ENCODE measurements around the gene KRT36. TPM values are rescaled to one million over a fixed set of nuclear protein-coding genes. Genes with fewer than 3 reads are reported as not detected.

The KRT36 gene
- polyA plus RNA-seq, 6 donors from 2014 or later = not detected

DNA sequence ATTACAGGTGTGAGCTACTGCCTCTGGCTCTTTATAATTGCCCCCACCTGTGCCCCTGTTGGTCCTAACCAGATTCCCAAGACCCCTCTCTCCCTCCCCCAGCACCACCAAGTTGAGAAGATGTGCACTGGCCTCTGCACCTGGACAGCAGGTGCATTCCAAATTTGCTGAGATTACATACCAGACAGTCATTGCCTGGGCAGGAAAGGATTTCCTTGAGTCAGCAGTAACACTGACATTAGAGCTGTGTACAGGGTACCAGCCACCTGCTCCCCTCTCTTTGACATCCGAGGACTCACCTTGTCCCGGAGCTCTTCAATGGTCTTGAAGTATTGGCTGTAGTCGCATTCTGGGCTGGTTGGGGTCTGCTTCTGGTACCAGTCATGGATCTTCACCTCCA lies 28.3 kb upstream of the KRT36 start:
- Mint-ChIP-seq H3K4me3 (no peak overlapping the region), H3K4me1 (no peaks in the 10 kb centered on the region), H3K36me3 (no peaks in the 10 kb centered on the region), H3K9me3 (no peaks in the 10 kb centered on the region), H3K27me3 (peaks cover 8 to 49% (median 35%) of the 10 kb centered on the region in 3 donors), H3K27ac (no peak overlapping the region)
- DNase-seq (no peak), ATAC-seq (ENCODE audit: low read depth in 2 of 2) (no peak)

DNA sequence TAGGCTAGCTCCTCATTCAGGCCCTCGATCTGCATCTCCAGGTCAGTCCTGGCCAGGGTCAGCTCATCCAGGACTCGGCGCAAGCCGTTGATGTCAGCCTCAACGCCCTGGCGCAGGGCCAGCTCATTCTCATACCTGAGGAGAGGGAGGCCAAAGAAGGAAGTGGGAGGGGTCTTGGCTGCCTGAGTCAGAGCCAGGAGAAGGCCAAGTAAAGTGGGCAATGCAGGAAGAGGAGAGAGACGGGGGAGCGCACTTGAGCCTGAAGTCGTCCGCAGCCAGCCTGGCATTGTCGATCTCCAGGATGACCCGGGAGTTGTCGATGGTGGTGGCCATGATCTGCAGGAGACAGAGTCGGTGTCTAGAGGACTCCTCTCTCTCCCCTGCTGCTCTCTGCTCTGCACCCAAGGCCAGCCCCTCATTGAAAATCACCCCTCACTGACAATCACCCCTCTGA lies 27.1 kb upstream of the KRT36 start:
- no peak overlapping the region for H3K4me3 Mint-ChIP-seq
- H3K27ac Mint-ChIP-seq = peak overlapping the region in 2 of 6 donors; percentile 56 to 93
- no peaks in the 10 kb centered on the region for H3K4me1 Mint-ChIP-seq
- H3K36me3 Mint-ChIP-seq = no peaks in the 10 kb centered on the region
- no peak for DNase-seq
- no peaks in the 10 kb centered on the region for H3K9me3 Mint-ChIP-seq
- H3K27me3 Mint-ChIP-seq = peaks cover 6 to 50% (median 43%) of the 10 kb centered on the region in 3 donors
- no peak for ATAC-seq (ENCODE audit: low read depth in 2 of 2)

DNA sequence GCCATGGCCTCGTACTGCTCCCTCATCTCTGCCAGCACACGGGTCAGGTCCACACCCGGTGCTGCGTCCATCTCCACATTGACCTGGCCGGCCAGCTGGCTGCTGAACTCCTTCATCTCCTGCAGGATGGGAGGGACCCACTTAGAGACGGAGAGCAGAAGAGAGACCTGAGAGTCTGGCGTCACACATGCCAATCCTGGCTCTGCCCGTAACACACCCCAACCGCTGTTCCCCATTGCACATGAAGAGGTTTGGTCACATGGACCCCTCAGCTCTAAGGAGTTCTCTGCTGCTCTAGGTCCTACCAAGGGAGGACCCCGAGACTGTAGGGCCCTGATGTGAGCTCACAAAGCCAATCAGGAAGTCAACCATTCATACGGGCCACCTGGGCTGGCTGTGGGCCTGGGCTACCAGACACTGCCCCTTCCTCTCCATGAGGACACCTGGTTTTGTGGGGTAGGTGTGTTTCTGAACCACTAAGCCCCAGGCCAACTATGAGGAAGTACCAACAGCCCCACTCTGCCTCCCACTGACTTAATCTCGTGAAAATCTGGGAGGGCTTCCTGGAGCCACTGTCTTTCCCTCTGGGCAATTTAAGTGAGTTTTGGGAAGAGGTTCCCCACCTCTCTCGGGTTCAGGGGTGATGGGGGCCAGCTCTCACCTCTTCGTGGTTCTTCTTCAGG lies 26.6 kb upstream of the KRT36 start:
- Mint-ChIP-seq H3K4me1 (no peaks in the 10 kb centered on the region), H3K36me3 (no peaks in the 10 kb centered on the region), H3K4me3 (peak overlapping the region in 1 of 8 donors; percentile 74), H3K27ac (no peak overlapping the region), H3K9me3 (no peaks in the 10 kb centered on the region), H3K27me3 (peaks cover 6 to 44% (median 43%) of the 10 kb centered on the region in 3 donors)
- DNase-seq = no peak
- ATAC-seq (ENCODE audit: low read depth in 2 of 2) = no peak

DNA sequence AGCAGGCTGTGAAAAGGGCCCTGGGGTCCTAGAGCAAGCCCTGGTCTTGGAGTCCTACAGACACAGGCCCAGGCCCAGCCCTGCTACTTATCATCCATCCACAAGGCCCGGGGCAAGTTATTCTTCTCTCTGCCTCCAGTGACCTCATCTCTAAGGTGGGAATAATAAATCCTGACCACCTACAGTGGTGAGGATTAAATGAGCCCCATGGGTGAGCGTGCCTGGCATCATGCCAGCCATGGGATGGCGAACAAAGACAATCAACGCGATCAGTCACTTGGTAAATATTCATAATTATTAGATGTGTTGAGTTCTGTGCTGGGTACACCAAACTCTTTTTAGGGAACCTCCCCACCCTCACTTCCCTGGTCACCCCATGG lies 23.4 kb upstream of the KRT36 start:
- H3K4me3 Mint-ChIP-seq = no peak overlapping the region
- no peak for ATAC-seq (ENCODE audit: low read depth in 2 of 2)

DNA sequence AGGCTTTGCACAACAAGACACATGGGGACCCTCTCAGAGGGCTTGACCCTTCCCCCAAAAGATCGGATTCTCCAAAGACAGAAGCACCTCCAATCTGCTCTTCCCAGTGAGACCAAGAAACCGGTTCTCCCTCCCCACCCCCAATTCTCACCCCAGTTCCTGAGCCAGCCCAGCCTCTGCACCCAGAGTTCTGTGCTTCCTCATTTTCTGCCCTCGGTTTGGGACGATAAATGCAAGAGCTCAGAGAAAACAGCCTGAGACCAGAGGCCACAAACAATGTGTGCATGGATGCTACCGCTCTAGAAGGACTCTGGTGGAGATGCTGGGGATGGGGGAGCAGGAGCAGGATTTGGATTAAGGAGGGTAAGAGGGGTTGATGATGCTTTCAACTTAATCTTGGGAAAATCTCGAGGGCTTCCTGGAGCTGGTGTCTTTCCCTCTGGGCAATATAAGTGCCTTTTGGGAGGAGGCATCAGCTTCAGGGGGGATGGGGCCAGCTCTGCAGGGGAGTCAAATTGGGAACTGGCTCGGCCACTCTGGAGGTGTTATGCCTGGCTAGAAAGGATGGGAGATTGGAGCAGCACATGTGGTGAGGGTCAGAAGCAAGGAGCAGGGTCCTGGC lies 22.9 kb upstream of the KRT36 start:
- H3K4me3 Mint-ChIP-seq = no peak overlapping the region
- H3K36me3 Mint-ChIP-seq = no peaks in the 10 kb centered on the region
- no peaks in the 10 kb centered on the region for H3K4me1 Mint-ChIP-seq
- peaks cover 6 to 38% (median 35%) of the 10 kb centered on the region in 3 donors for H3K27me3 Mint-ChIP-seq
- peak overlapping the region in 2 of 6 donors; percentile 33 to 71 for H3K27ac Mint-ChIP-seq
- no peak for ATAC-seq (ENCODE audit: low read depth in 2 of 2)
- DNase-seq = no peak
- no peaks in the 10 kb centered on the region for H3K9me3 Mint-ChIP-seq

More for the DNA sequence above, 23.4 kb upstream of the KRT36 start:
- H3K27ac Mint-ChIP-seq = no peak overlapping the region
- DNase-seq = no peak
- peaks cover 6 to 35% (median 34%) of the 10 kb centered on the region in 3 donors for H3K27me3 Mint-ChIP-seq
- no peaks in the 10 kb centered on the region for H3K4me1 Mint-ChIP-seq
- no peaks in the 10 kb centered on the region for H3K36me3 Mint-ChIP-seq
- H3K9me3 Mint-ChIP-seq = no peaks in the 10 kb centered on the region

- H3K27me3 Mint-ChIP-seq = peaks cover 6 to 32% (median 28%) of the 10 kb centered on the region in 3 donors
- H3K36me3 Mint-ChIP-seq = no peaks in the 10 kb centered on the region
- no peak overlapping the region for H3K4me3 Mint-ChIP-seq
- ATAC-seq (ENCODE audit: low read depth in 2 of 2) = no peak
- H3K4me1 Mint-ChIP-seq = no peaks in the 10 kb centered on the region
- no peaks in the 10 kb centered on the region for H3K9me3 Mint-ChIP-seq
- no peak overlapping the region for H3K27ac Mint-ChIP-seq
- DNase-seq = no peak
Measured at GRCh38 chr17:41511716-41512115, 22.0 kb upstream of the KRT36 start.

DNA sequence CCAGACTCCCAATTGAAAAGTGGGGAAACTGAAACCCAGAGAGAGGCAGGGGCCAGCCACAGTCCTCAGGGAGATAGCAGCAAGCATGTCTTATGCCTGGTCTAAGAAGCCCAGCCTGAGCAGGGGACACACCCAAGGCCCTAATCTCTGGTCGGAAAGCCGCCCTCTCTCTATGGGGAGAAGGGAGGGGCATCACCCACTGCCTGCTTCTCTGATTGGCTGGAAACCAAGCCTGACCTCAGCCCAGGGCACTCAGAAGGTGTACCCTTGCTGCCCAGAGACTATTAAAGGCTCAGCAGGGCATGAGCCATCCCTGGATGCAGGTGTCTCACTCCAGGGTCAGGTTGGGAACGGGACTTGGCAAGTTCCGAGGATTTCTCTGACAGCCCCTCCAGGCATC lies 21.4 kb upstream of the KRT36 start:
- Mint-ChIP-seq H3K27me3 (peaks cover 6 to 32% (median 22%) of the 10 kb centered on the region in 3 donors), H3K27ac (no peak overlapping the region), H3K4me1 (peaks cover 0 to 5% (median under 1%) of the 10 kb centered on the region in 3 donors), H3K9me3 (no peaks in the 10 kb centered on the region), H3K4me3 (no peak overlapping the region), H3K36me3 (no peaks in the 10 kb centered on the region)
- DNase-seq (no peak), ATAC-seq (ENCODE audit: low read depth in 2 of 2) (no peak)

- Mint-ChIP-seq H3K36me3 (no peaks in the 10 kb centered on the region), H3K4me1 (peaks cover 0 to 7% (median 3%) of the 10 kb centered on the region in 3 donors), H3K27ac (no peak overlapping the region), H3K4me3 (no peak overlapping the region), H3K9me3 (no peaks in the 10 kb centered on the region), H3K27me3 (peaks cover 5 to 31% (median 18%) of the 10 kb centered on the region in 3 donors)
- DNase-seq (no peak), ATAC-seq (ENCODE audit: low read depth in 2 of 2) (no peak)
Measured at GRCh38 chr17:41510251-41511065, 20.7 kb upstream of the KRT36 start.

- H3K4me1 Mint-ChIP-seq = peaks cover 0 to 7% (median 3%) of the 10 kb centered on the region in 3 donors
- H3K27ac Mint-ChIP-seq = peak overlapping the region in 1 of 6 donors; percentile 7
- peak overlapping the region in 1 of 8 donors; percentile 47 for H3K4me3 Mint-ChIP-seq
- peaks cover 0 to 32% (median 10%) of the 10 kb centered on the region in 3 donors for H3K27me3 Mint-ChIP-seq
- ATAC-seq (ENCODE audit: low read depth in 2 of 2) (no peak), DNase-seq (no peak)
- H3K9me3 Mint-ChIP-seq = no peaks in the 10 kb centered on the region
- no peaks in the 10 kb centered on the region for H3K36me3 Mint-ChIP-seq
Measured at GRCh38 chr17:41507315-41507880, 17.7 kb upstream of the KRT36 start.

GRCh38 chr17:41505809-41506767 lies 16.4 kb upstream of the KRT36 start:
- H3K4me1 Mint-ChIP-seq = peaks cover 0 to 7% (median 3%) of the 10 kb centered on the region in 3 donors
- ATAC-seq (ENCODE audit: low read depth in 2 of 2) (peak; percentile 42 to 64), DNase-seq (no peak)
- H3K4me3 Mint-ChIP-seq = no peak overlapping the region
- H3K9me3 Mint-ChIP-seq = no peaks in the 10 kb centered on the region
- H3K27me3 Mint-ChIP-seq = peaks cover 0 to 31% (median 10%) of the 10 kb centered on the region in 3 donors
- no peaks in the 10 kb centered on the region for H3K36me3 Mint-ChIP-seq
- no peak overlapping the region for H3K27ac Mint-ChIP-seq

DNA sequence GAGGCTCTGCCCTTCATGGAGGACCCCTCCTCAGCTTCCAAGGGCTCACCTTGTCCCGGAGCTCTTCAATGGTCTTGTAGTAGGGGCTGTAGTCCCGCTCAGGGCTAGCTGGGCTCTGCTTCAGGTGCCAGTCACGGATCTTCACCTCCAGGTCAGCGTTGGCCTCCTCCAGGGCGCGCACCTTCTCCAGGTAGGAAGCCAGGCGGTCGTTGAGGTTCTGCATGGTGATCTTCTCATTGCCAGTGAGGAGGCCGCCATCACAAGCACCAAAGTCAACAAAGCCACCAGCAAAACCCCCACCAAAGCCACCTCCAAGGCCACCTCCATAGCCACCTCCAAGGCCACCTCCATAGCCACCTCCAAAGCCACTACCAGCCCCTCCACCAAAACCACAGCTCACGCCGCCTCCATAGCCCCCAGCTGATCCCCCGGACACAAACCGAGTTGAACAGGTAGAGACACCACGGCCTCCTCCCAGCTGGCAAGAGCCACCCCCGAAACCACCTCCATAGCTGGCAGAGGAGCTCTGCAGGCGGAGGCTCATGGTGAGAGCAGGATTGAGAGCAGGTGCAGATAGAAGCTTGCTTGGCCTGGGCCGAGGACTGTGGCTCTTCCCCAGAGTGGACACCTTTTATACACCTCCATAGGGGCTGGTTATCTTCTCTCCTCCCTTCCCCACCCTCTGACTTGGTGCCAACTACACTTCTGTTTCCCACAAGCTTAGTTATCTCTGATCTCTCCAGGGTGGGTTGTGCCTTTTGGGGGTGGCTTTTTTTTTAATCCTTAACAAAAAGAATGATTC lies 15.5 kb upstream of the KRT36 start, which contains the start of gene KRT13:
Gene KRT13 (minus strand): TSS at position 606 of the 802 bp plus-strand sequence. CDS start 62 bp downstream, at position 544.
- ATAC-seq (ENCODE audit: low read depth in 2 of 2) (no peak), DNase-seq (no peak)
- Mint-ChIP-seq H3K36me3 (no peaks in the 10 kb centered on the region), H3K9me3 (no peaks in the 10 kb centered on the region), H3K27me3 (peaks cover under 1 to 33% (median 13%) of the 10 kb centered on the region in 3 donors), H3K4me3 (no peak within 1 kb of the TSS), H3K4me1 (peaks cover 0 to 7% (median 3%) of the 10 kb centered on the region in 3 donors), H3K27ac (peak within 1 kb of the TSS in 2 of 6 donors; percentile 48 to 51)
